SK-N-SH (cell line): Measurements from ENCODE around the gene FBXL15. TPM values are rescaled to one million over a fixed set of nuclear protein-coding genes. Genes with fewer than 3 reads are reported as not detected.

ENCODE experiments used
- CTCF ChIA-PET: fragments of 300-600, 350-600 bp; formaldehyde crosslinking; extraction: SDS; loops from one replicate; lab custom pipeline; 2021; lab: Yijun Ruan, JAX
- POLR2A ChIA-PET: fragments of 350-600 bp; sonication (Branson Sonifier 250); formaldehyde crosslinking; extraction: SDS; loops from one replicate; lab custom pipeline; 2020; ENCODE audit warnings: antibody characterized with exemption, inconsistent platforms; lab: Yijun Ruan, JAX
- DNase-seq: peaks from one replicate; pipeline ENCODE4 v3.0.0; 2012
- H2AFZ ChIP-seq: fragments of 200-600 bp; sonication (generic); 2 replicates; pipeline ENCODE4 v1.8.1; 2016; ENCODE audit warnings: antibody characterized with exemption, mild to moderate bottlenecking, low read depth
- H3F3A ChIP-seq: fragments of 200-600 bp; sonication (generic); replicated peaks from 2 replicates; pipeline ENCODE3; 2016; ENCODE audit warnings: antibody characterized with exemption, mild to moderate bottlenecking; ENCODE audit not compliant: insufficient read depth
- H3K27ac ChIP-seq, 2 experiments: fragments of 200-500 bp in 1 of 2; fragments of 200-600 bp in 1 of 2; sonication (Bioruptor generic) in 1 of 2; sonication (generic), shearing (Covaris generic) in 1 of 2; 2 replicates each; pipeline versions ENCODE4 v1.5.1 to v1.6.1; 2014 to 2016; ENCODE audit warnings: low read depth in 2 of 2, inconsistent platforms in 1 of 2, low read length in 1 of 2, mild to moderate bottlenecking in 1 of 2, mixed read lengths in 1 of 2
- H3K27me3 ChIP-seq: fragments of 200-600 bp; sonication (generic), shearing (Covaris generic); 2 replicates; pipeline ENCODE4 v1.6.1; 2016; ENCODE audit warnings: mixed run types; ENCODE audit not compliant: insufficient read depth
- H3K36me3 ChIP-seq, 2 experiments: fragments of 200-500 bp in 1 of 2; fragments of 200-600 bp in 1 of 2; sonication (Bioruptor generic) in 1 of 2; sonication (generic) in 1 of 2; replicated peaks in 1 of 2; 2 replicates each; pipeline versions ENCODE3 to v1.5.1; 2014 to 2016; ENCODE audit warnings: low read length in 1 of 2, mild to moderate bottlenecking in 1 of 2; ENCODE audit not compliant: insufficient read depth in 2 of 2, control insufficient read depth in 1 of 2
- H3K4me1 ChIP-seq, 2 experiments: fragments of 200-500 bp in 1 of 2; fragments of 200-600 bp in 1 of 2; sonication (Bioruptor generic) in 1 of 2; sonication (generic), shearing (Covaris generic) in 1 of 2; 2 replicates each; pipeline versions ENCODE4 v1.5.1 to v1.6.1; 2014 to 2016; ENCODE audit warnings: low read depth in 1 of 2, low read length in 1 of 2, mixed run types in 1 of 2; ENCODE audit not compliant: insufficient read depth in 2 of 2, control insufficient read depth in 1 of 2
- H3K4me2 ChIP-seq: fragments of 200-600 bp; sonication (generic), shearing (Covaris generic); 2 replicates; pipeline ENCODE4 v1.6.1; 2017; ENCODE audit warnings: mixed run types
- H3K4me3 ChIP-seq, 2 experiments: fragments of 200-500 bp in 1 of 2; fragments of 200-600 bp in 1 of 2; sonication (Bioruptor generic) in 1 of 2; sonication (generic), shearing (Covaris generic) in 1 of 2; 2 replicates each; pipeline versions ENCODE4 v1.5.1 to v1.8.1; 2014 to 2016; ENCODE audit warnings: low read depth in 2 of 2, inconsistent platforms in 1 of 2, low read length in 1 of 2, mild to moderate bottlenecking in 1 of 2, mixed read lengths in 1 of 2, moderate library complexity in 1 of 2
- H3K79me2 ChIP-seq: fragments of 200-600 bp; sonication (generic); 2 replicates; pipeline ENCODE4 v1.8.1; 2017; ENCODE audit warnings: mild to moderate bottlenecking; ENCODE audit not compliant: insufficient read depth
- H3K9ac ChIP-seq: fragments of 200-600 bp; sonication (generic); 2 replicates; pipeline ENCODE4 v1.6.1; 2017; ENCODE audit warnings: mixed run types
- H3K9me2 ChIP-seq: fragments of 200-600 bp; sonication (generic); 2 replicates; pipeline ENCODE4 v1.6.1; 2017; ENCODE audit warnings: mixed run types
- H3K9me3 ChIP-seq: fragments of 200-600 bp; sonication (generic); 2 replicates; pipeline ENCODE4 v1.6.1; 2017; ENCODE audit warnings: mixed run types, mild to moderate bottlenecking, moderate library complexity
- H4K20me1 ChIP-seq: fragments of 200-600 bp; sonication (generic); 2 replicates; pipeline ENCODE4 v1.6.1; 2017; ENCODE audit warnings: mild to moderate bottlenecking, mixed run types; ENCODE audit not compliant: insufficient read depth
- CHD2 ChIP-seq: fragments of 150-350 bp; IDR thresholded peaks from 2 replicates; pipeline ENCODE4 v1.6.1; 2018; ENCODE audit warnings: low read length; ENCODE audit not compliant: partially characterized antibody
- ELF1 ChIP-seq: IDR thresholded peaks from 2 replicates; pipeline ENCODE4 v1.4.0; 2012
- FOSL2 ChIP-seq: IDR thresholded peaks from 2 replicates; pipeline ENCODE4 v1.4.0; 2012; ENCODE audit warnings: low read depth, mild to moderate bottlenecking, moderate library complexity, borderline replicate concordance
- FOXJ3 ChIP-seq: sonication (generic); formaldehyde crosslinking; IDR thresholded peaks from 2 replicates; pipeline ENCODE4 v1.5.1; 2020; ENCODE audit warnings: mild to moderate bottlenecking, missing genetic modification reagents
- FOXM1 ChIP-seq: IDR thresholded peaks from 2 replicates; pipeline ENCODE4 v1.4.0; 2012; ENCODE audit warnings: low read depth, mild to moderate bottlenecking
- GABPA ChIP-seq: IDR thresholded peaks from 2 replicates; pipeline ENCODE4 v1.4.0; 2012; ENCODE audit warnings: low read depth, mild to moderate bottlenecking
- GATA2 ChIP-seq: sonication (generic); formaldehyde crosslinking; IDR thresholded peaks from 2 replicates; pipeline ENCODE4 v1.5.0; 2020; ENCODE audit warnings: mild to moderate bottlenecking, missing genetic modification reagents
- MXI1 ChIP-seq: IDR thresholded peaks from 2 replicates; pipeline ENCODE4 v1.6.1; 2012; ENCODE audit warnings: mild to moderate bottlenecking, low read depth, low read length, improper control_type of control experiment
- RCOR1 ChIP-seq: fragments of 150-350 bp; IDR thresholded peaks from 2 replicates; pipeline ENCODE4 v1.6.1; 2017; ENCODE audit warnings: antibody characterized with exemption, low read length
- RFX5 ChIP-seq: IDR thresholded peaks from 2 replicates; pipeline ENCODE4 v1.6.1; 2012; ENCODE audit warnings: mild to moderate bottlenecking, improper control_type of control experiment, low read length
- RXRA ChIP-seq: IDR thresholded peaks from 2 replicates; pipeline ENCODE4 v1.4.0; 2012; ENCODE audit warnings: low read depth, mild to moderate bottlenecking, borderline replicate concordance
- SIN3A ChIP-seq: IDR thresholded peaks from 2 replicates; pipeline ENCODE4 v1.6.1; 2012; ENCODE audit warnings: low read depth, mild to moderate bottlenecking, low read length, moderate library complexity, borderline replicate concordance
- TAF1 ChIP-seq: IDR thresholded peaks from 2 replicates; pipeline ENCODE4 v1.6.1; 2012; ENCODE audit warnings: low read depth, mild to moderate bottlenecking, low read length, moderate library complexity, borderline replicate concordance
- TCF12 ChIP-seq: IDR thresholded peaks from 2 replicates; pipeline ENCODE4 v1.4.0; 2012
- TEAD4 ChIP-seq: IDR thresholded peaks from 2 replicates; pipeline ENCODE4 v1.4.0; 2012; ENCODE audit warnings: mild to moderate bottlenecking, borderline replicate concordance; ENCODE audit not compliant: insufficient read depth
- YY1 ChIP-seq: IDR thresholded peaks from 2 replicates; pipeline ENCODE4 v1.4.0; 2012; ENCODE audit warnings: low read depth, mild to moderate bottlenecking
- WGBS: methylation state at CpG from one replicate; pipeline ENCODE4 v1.1.6; 2017; ENCODE audit warnings: low lambda C conversion rate; 5-methylcytosine and 5-hydroxymethylcytosine counted together
- polyA plus RNA-seq, 3 experiments: library from polyadenylated mRNA; depleted of rRNA; stranded (reverse); fragments of >200 nt; gene quantifications; 2 replicates each; pipeline ENCODE4 v1.2.3, GENCODE V29; 2012
- TF ChIP-seq, protein P1 (sequence below): IDR thresholded peaks from 2 replicates; pipeline ENCODE4 v1.4.0; 2012; ENCODE audit warnings: low read depth
- TF ChIP-seq, protein P2 (sequence below): IDR thresholded peaks from 2 replicates; pipeline ENCODE4; 2012
- TF ChIP-seq, protein P3 (sequence below): IDR thresholded peaks from 2 replicates; pipeline ENCODE4 v1.4.0; 2012; ENCODE audit warnings: low read depth, borderline replicate concordance

FBXL15 gene
- polyA plus RNA-seq, 1 of the 3 experiments (the other 2 are of a cell fraction): 17.2 TPM

DNA sequence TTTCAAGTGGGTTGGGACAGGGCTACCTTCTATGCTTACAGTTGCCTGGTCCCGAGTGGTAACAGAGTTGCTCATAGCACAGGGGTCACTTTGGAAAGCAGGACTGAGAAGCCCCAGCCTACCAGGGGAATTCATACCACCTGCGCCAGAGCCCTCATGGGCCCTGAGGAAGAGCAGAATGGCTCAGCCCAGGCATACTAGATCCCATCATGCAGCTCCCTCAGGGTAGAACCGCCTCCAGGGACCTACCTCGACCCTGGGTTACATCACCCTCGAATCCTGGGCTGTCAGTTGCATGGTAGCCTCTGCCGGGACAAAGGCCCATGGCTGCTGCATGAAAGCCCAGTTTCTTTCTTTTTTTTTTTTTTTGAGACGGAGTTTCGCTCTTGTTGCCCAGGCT lies 8.8 kb downstream of the FBXL15 start (continued):
- TF ChIP-seq RCOR1: no peak

DNA sequence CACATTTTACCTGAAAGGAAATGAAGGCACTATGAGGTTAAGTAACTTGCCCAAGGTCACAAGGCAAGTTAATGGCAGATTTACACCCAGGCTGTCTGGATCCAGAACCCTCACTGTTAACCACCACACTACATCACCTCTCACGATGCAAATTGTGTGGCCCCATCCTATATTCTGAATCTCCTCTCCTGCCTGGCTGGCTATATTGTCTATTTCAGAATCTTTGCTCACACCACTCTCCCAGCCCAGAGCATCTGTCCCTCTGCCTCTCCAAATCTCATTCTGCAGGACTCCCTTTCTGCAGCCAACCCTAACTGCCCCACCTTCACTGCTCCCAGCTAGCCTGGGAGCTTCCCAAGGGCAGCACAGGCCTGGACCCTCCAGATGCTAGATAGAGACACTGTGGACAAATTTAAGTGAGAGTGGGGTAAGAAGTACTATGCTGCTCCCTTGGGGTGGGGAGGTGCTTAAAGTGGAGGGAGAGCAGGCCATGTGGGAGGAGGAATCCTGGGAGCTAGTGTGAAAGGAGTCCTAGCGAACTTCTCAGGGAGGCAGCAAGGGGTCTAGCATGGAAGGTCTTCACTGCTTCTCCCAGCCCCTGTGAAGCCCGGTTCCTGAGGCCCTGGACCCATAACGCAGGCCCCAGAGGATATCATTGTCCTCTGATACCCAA lies 11.0 kb downstream of the FBXL15 start:
- peak; percentile 57 for DNase-seq
- WGBS: 2% methylated on average over 2 of the region's 4 CpGs
- H2AFZ ChIP-seq: peak overlapping the region; percentile 88
- H3K27me3 ChIP-seq: no peaks in the 10 kb centered on the region
- no peaks in the 10 kb centered on the region for H3K9me2 ChIP-seq
- TF ChIP-seq TCF12: no peak
- TF ChIP-seq, protein P1, sequence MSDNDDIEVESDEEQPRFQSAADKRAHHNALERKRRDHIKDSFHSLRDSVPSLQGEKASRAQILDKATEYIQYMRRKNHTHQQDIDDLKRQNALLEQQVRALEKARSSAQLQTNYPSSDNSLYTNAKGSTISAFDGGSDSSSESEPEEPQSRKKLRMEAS: peak; percentile 59
- CTCF ChIA-PET: interaction anchor here (1.0 to 3.3 kb wide), 10 partner anchors 10 to 202 kb away, joined by 3 to 26 read pairs (median 6); partner anchors contain the start of genes C10orf95 and FBXL15
- H4K20me1 ChIP-seq: no peaks in the 10 kb centered on the region
- peak overlapping the region; percentile 55 to 80; a peak in 3 of 4 replicates for H3K27ac ChIP-seq
- peak overlapping the region; percentile 82 to 93 for H3K4me3 ChIP-seq
- POLR2A ChIA-PET: interaction anchor here (0.6 to 1.9 kb wide), 9 partner anchors 8 to 1534 kb away, joined by 3 to 41 read pairs (median 5); partner anchors contain the start of genes C10orf95, FBXL15 and NFKB2
- H3K36me3 ChIP-seq: peaks cover 0 to 3% of the 10 kb centered on the region in 2 experiments
- H3K9me3 ChIP-seq: no peaks in the 10 kb centered on the region
- peak overlapping the region; percentile 98 for H3K4me2 ChIP-seq
- H3F3A ChIP-seq: peaks cover 5% of the 10 kb centered on the region
- peaks cover 14% of the 10 kb centered on the region for H3K79me2 ChIP-seq
- peak overlapping the region; percentile 94 for H3K9ac ChIP-seq
- H3K4me1 ChIP-seq: peaks cover 0 to 6% of the 10 kb centered on the region in 2 experiments; a peak in 1 of 4 replicates

DNA sequence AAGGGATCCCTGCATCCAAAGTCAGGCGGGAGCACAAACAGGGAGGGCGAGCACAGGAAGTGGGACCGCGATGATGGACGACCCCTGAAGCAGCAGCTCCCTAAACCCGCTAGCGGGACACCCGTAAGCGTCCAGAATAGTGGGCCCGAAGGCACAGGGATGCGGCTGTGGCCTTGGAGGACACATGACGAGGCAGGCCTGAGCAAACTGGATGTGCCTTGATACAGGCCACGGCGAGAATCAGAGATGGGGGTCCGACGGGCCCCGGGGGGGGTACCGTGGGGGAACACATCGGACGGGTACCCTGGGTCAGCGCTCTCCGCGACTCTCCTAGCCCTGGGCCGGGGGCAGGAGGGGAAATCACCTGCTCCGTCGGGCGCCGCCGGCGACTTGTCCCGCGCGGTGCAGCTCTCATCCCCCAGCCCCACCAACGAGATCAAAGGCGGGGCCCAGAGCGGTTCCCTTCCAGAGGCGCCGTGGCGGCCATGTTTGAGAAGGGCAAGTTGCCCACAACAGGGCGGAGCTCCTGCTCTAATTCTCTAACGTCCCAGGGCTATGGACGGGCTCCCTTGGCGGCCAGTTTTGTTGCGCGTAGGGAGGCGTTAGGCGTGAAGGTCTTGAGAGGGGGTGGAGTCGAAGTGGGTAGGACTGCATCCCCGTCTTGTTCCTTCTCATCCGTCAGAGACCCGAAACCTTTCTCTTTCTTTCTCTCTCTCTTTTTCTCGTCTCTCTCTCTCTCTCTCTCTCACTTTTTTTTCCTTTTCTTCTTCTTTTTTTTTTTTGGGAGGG lies 11.7 kb downstream of the FBXL15 start, which contains the start of gene CUEDC2:
TSS of gene CUEDC2 (minus strand) at position 413 of the 789 bp plus-strand sequence. CDS start 7,386 bp downstream, outside the sequence.
- H3K79me2 ChIP-seq: peaks cover 14% of the 10 kb centered on the region
- ChIA-PET POLR2A (interaction anchor here (0.6 to 1.9 kb wide), 14 partner anchors 8 to 1113 kb away, joined by 3 to 41 read pairs (median 4); partner anchors contain the start of genes C10orf95, FBXL15 and NFKB2), CTCF (interaction anchor here (0.6 to 3.3 kb wide), 12 partner anchors 11 to 202 kb away, joined by 3 to 26 read pairs (median 4); partner anchors contain the start of genes C10orf95 and FBXL15)
- H4K20me1 ChIP-seq: no peaks in the 10 kb centered on the region
- peak within 1 kb of the TSS; percentile 94 for H3K9ac ChIP-seq
- peak within 1 kb of the TSS; percentile 82 to 93 for H3K4me3 ChIP-seq
- no peaks in the 10 kb centered on the region for H3K9me3 ChIP-seq
- peaks cover 0 to 3% of the 10 kb centered on the region in 2 experiments for H3K36me3 ChIP-seq
- peak within 1 kb of the TSS; percentile 55 to 80; a peak in 3 of 4 replicates for H3K27ac ChIP-seq
- no peaks in the 10 kb centered on the region for H3K27me3 ChIP-seq
- WGBS: 4% methylated on average over 18 of the region's 52 CpGs
- H3F3A ChIP-seq: peaks cover under 1% of the 10 kb centered on the region
- peak within 1 kb of the TSS; percentile 98 for H3K4me2 ChIP-seq
- peak; percentile 94 for DNase-seq
- peak within 1 kb of the TSS; percentile 100 for H2AFZ ChIP-seq
- H3K9me2 ChIP-seq: no peaks in the 10 kb centered on the region
- H3K4me1 ChIP-seq: peaks cover 0 to 6% of the 10 kb centered on the region in 2 experiments; a peak in 1 of 4 replicates
- TF ChIP-seq RFX5 (no peak), MXI1 (peak; percentile 82), GABPA (peak; percentile 57), FOXM1 (no peak), GATA2 (no peak), RCOR1 (peak; percentile 74), SIN3A (peak; percentile 82; the same call in 1 of the 2 replicates), CHD2 (peak; percentile 95), RXRA (no peak), ELF1 (peak; percentile 73; the same call in 1 of the 2 replicates), YY1 (peak; percentile 99), TCF12 (0 out of 2 replicates have a peak, but pooled peaks have one; percentile 7), FOXJ3 (CRISPR knock-in tag) (0 out of 2 replicates have a peak, but pooled peaks have one; percentile 24), TEAD4 (no peak), FOSL2 (no peak), TAF1 (peak; percentile 81)
- TF ChIP-seq, protein P2, sequence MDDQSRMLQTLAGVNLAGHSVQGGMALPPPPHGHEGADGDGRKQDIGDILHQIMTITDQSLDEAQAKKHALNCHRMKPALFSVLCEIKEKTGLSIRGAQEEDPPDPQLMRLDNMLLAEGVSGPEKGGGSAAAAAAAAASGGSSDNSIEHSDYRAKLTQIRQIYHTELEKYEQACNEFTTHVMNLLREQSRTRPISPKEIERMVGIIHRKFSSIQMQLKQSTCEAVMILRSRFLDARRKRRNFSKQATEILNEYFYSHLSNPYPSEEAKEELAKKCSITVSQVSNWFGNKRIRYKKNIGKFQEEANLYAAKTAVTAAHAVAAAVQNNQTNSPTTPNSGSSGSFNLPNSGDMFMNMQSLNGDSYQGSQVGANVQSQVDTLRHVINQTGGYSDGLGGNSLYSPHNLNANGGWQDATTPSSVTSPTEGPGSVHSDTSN: peak; percentile 19; the same call in 1 of the 2 replicates
- TF ChIP-seq, protein P3, sequence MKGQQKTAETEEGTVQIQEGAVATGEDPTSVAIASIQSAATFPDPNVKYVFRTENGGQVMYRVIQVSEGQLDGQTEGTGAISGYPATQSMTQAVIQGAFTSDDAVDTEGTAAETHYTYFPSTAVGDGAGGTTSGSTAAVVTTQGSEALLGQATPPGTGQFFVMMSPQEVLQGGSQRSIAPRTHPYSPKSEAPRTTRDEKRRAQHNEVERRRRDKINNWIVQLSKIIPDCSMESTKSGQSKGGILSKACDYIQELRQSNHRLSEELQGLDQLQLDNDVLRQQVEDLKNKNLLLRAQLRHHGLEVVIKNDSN: no peak
